ENCODE results near the gene MYRIP. TPM values are rescaled to one million over a fixed set of nuclear protein-coding genes. Genes with fewer than 3 reads are reported as not detected.

MYRIP gene
- total RNA-seq, 1 donor from 2014 or later, result 0.53 TPM

DNA sequence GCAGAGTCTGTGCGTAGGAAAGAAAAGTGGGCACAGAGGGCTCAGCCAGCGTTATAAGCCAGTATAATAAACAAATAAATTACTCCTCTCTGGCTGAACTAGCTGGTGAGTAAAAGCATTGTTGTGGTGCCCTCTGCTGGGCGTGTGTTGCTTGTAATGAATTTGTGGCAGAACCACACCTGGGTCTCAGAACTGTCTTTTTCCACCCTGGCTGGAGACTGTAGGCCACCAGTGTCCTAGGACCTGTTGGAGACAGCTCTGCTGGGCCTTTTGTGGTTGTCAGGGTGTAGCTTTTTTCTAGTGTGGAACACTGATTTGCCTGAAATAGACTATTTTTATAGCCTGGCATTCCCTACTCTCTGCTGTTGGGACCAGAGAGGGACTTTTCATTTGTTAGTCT lies 369.6 kb downstream of the MYRIP start:
- H3K4me3 Mint-ChIP-seq, result no peak overlapping the region
- H3K4me1 Mint-ChIP-seq (ENCODE audit: unreplicated experiment), result peaks cover 4% of the 10 kb centered on the region
- no peak overlapping the region for H3K27ac Mint-ChIP-seq
- no peaks in the 10 kb centered on the region for H3K36me3 Mint-ChIP-seq
- no peaks in the 10 kb centered on the region for H3K9me3 Mint-ChIP-seq
- DNase-seq (ENCODE audit: extremely low spot score, unreplicated experiment), result peak; percentile 77
- peak; percentile 91 for TF ChIP-seq CTCF (conservative IDR thresholded peaks at IDR 0.05)
- peaks cover 3% of the 10 kb centered on the region for H3K27me3 Mint-ChIP-seq

DNA sequence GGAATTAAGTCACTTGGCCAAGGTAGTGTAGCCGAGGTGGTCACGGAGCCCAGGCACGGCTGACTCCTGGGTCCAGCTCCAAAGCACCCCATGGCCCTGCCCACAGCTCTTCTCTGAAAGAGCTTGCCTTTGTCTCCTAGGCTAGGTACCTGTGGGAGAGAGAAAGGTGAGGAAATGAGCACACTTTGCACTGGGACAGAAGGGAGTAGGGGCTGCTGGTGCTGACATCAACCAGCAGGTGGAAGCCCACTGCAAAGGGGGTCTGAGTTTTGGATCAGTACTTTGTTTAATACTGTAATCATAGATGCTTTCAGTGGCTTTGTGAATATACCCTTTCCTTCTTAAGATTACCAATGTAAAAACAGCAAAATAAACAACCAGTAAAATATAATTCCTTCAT lies 371.8 kb downstream of the MYRIP start:
- Mint-ChIP-seq H3K27me3 (peaks cover 5% of the 10 kb centered on the region), H3K4me3 (no peak overlapping the region), H3K27ac (no peak overlapping the region), H3K9me3 (no peaks in the 10 kb centered on the region), H3K36me3 (no peaks in the 10 kb centered on the region), H3K4me1 (ENCODE audit: unreplicated experiment) (peaks cover 4% of the 10 kb centered on the region)
- peak; percentile 45 for TF ChIP-seq CTCF (conservative IDR thresholded peaks at IDR 0.05)
- no peak for DNase-seq (ENCODE audit: extremely low spot score, unreplicated experiment)

DNA sequence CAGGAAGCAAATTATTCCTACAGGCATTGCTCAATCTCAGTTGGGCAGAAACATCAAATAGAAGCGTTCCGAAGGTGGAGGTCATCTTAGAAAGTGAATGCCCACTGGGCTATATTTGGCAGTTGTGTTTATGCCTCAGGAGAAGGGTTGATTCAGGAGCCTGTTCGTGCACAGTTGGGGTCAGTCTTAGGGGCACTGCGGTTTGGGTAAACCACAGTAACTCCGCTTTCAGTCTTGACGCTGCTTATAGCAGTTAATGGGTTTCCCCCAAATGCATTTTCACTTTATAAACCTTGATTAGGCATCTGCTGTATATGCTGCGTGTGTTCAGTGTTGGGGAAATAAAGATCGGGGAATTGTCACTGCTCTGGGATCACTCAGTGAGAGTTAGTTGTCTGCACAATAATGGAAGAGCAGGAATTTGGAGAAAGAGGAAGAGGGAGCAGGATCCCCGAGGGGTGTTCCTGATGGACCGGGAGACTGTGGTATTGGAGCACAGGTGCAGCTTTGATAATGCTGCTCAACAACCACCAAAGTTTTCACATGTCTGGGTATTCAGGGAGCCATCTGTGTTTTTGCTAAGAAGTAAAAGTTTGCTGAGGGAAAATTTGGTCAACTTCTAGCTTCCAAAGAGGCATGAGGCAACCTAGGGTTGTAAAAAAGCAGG lies 375.8 kb downstream of the MYRIP start:
- no peak for TF ChIP-seq CTCF (conservative IDR thresholded peaks at IDR 0.05)
- Mint-ChIP-seq H3K27ac (no peak overlapping the region), H3K4me1 (ENCODE audit: unreplicated experiment) (no peaks in the 10 kb centered on the region), H3K36me3 (no peaks in the 10 kb centered on the region), H3K27me3 (peaks cover 5% of the 10 kb centered on the region), H3K4me3 (no peak overlapping the region), H3K9me3 (no peaks in the 10 kb centered on the region)
- DNase-seq (ENCODE audit: extremely low spot score, unreplicated experiment), result no peak

GRCh38 chr3:40186508-40186907 lies 377.1 kb downstream of the MYRIP start:
- H3K9me3 Mint-ChIP-seq, result no peaks in the 10 kb centered on the region
- H3K27ac Mint-ChIP-seq, result no peak overlapping the region
- no peak for TF ChIP-seq CTCF (conservative IDR thresholded peaks at IDR 0.05)
- H3K27me3 Mint-ChIP-seq, result peaks cover 5% of the 10 kb centered on the region
- DNase-seq (ENCODE audit: extremely low spot score, unreplicated experiment), result no peak
- no peaks in the 10 kb centered on the region for H3K36me3 Mint-ChIP-seq
- H3K4me3 Mint-ChIP-seq, result no peak overlapping the region
- H3K4me1 Mint-ChIP-seq (ENCODE audit: unreplicated experiment), result no peaks in the 10 kb centered on the region

- Mint-ChIP-seq H3K9me3 (no peaks in the 10 kb centered on the region), H3K4me3 (no peak overlapping the region), H3K27ac (peak overlapping the region; percentile 64), H3K4me1 (ENCODE audit: unreplicated experiment) (no peaks in the 10 kb centered on the region), H3K36me3 (no peaks in the 10 kb centered on the region), H3K27me3 (peaks cover 5% of the 10 kb centered on the region)
- no peak for DNase-seq (ENCODE audit: extremely low spot score, unreplicated experiment)
- no peak for TF ChIP-seq CTCF (conservative IDR thresholded peaks at IDR 0.05)
Measured at GRCh38 chr3:40187945-40188344, 378.5 kb downstream of the MYRIP start.

Data from type B pancreatic cell (in vitro differentiated cells).